Ovary (tissue), 9 donors: ENCODE measurements around the gene MBNL3. TPM values are rescaled to one million over a fixed set of nuclear protein-coding genes. Genes with fewer than 3 reads are reported as not detected.

ENCODE experiments used
- DNase-seq, 5 donors: peaks; one replicate each; pipeline ENCODE4 v3.0.0-alpha.2; 2019 to 2020
- H3K27ac ChIP-seq, 2 donors: fragments of 200-600 bp; one replicate each; pipeline versions ENCODE4 v1.5.1 to v1.8.0; 2019 to 2022
- H3K27me3 ChIP-seq: fragments of 200-600 bp; one replicate; pipeline ENCODE4 v1.8.0; 2022
- H3K36me3 ChIP-seq: fragments of 200-600 bp; sonication (generic); one replicate; pipeline ENCODE4 v1.5.1; 2019
- H3K4me1 ChIP-seq: one replicate; pipeline ENCODE4 v1.8.1; 2013; ENCODE audit warnings: mild to moderate bottlenecking, moderate library complexity; ENCODE audit not compliant: insufficient read depth
- H3K4me3 ChIP-seq: fragments of 200-600 bp; sonication (generic); one replicate; pipeline ENCODE4 v1.5.1; 2017
- H3K9me3 ChIP-seq, 2 donors: fragments of 200-600 bp in 1 of 2; sonication (generic) in 1 of 2; one replicate each; pipeline versions ENCODE4 v1.5.1 to v1.8.1; 2013 to 2019; ENCODE audit warnings: mild to moderate bottlenecking in 1 of 2, moderate library complexity in 1 of 2
- CTCF ChIP-seq, 3 donors: fragments of 450-650 bp in 2 of 3; fragments of 200-600 bp in 1 of 3; IDR thresholded peaks; one replicate each; pipeline versions ENCODE4 v1.5.1 to v1.8.0; 2016 to 2022; ENCODE audit warnings: antibody characterized with exemption in 3 of 3, mild to moderate bottlenecking in 1 of 3
- EP300 ChIP-seq: sonication (generic); formaldehyde crosslinking; IDR thresholded peaks from one replicate; pipeline ENCODE4 v1.6.1; 2017; ENCODE audit warnings: antibody characterized with exemption
- POLR2A ChIP-seq: fragments of 450-650 bp; IDR thresholded peaks from one replicate; pipeline ENCODE4 v1.6.1; 2017; ENCODE audit warnings: antibody characterized with exemption, mild to moderate bottlenecking, moderate library complexity
- WGBS, 3 donors: extraction: QIAGEN DNeasy Blood & Tissue Kit in 1 of 3; methylation state at CpG; one replicate each; pipeline versions ENCODE4 v1.1.5 to v1.1.7; 2013 to 2017; 5-methylcytosine and 5-hydroxymethylcytosine counted together
- intact Hi-C, 4 donors: fragments of 100-400 bp; cut with DNase I; formaldehyde crosslinking; loops; one replicate each; pipeline versions ENCODE4 v1.11.0 to v1.15.1; 2022 to 2023
- polyA plus RNA-seq, 2 donors: library from polyadenylated mRNA; stranded (reverse); fragments of 200-250 nt in 1 of 2; fragments of 350-450 nt in 1 of 2; fragmentation: Illumina TruSeq in 1 of 2; extraction: RNeasy Lipid Tissue Mini Kit (QIAGEN cat#74804) in 1 of 2; gene quantifications; one replicate each; pipeline ENCODE4 v1.2.3, GENCODE V29; 2013 to 2014
- total RNA-seq, 7 donors: library from RNA; depleted of rRNA in 2 of 7; stranded (reverse); fragments of >200 nt in 2 of 7; fragmentation: NEBNext Ultra II Directional in 3 of 7; extraction: Animal tissue kit (Norgen Biotek cat#: 25700) in 3 of 7; gene quantifications; one replicate each; pipeline versions ENCODE4 v1.1.0 to v1.2.4, GENCODE V29; 2016 to 2023
- donor health status: DM: no; HTN: no; CAD: no; lungs with moderate emphysema.
- donor health status: DM: no; HTN: no; CAD: no.
- donor health status: Bipolar disorder and iron deficiency.
- donor health status: DM: yes; HTN: yes; CAD: no.
- donor health status: DM: no; HTN: no; CAD: no.
- donor health status: DM: yes; HTN: yes; CAD: no.

MBNL3 gene
- total and polyA plus RNA-seq, 9 donors, result 1.1 to 56.2 (median 13.3) TPM

- intact Hi-C loops, result no loop called here
- no peaks in the 10 kb centered on the region for H3K27me3 ChIP-seq
- WGBS, 3 donors, result 78 to 90% (median 83%) methylated on average over 9 of the region's 9 CpGs
These were observed 98.0 kb downstream of the MBNL3 start for GRCh38 chrX:132390792-132391191.

DNA sequence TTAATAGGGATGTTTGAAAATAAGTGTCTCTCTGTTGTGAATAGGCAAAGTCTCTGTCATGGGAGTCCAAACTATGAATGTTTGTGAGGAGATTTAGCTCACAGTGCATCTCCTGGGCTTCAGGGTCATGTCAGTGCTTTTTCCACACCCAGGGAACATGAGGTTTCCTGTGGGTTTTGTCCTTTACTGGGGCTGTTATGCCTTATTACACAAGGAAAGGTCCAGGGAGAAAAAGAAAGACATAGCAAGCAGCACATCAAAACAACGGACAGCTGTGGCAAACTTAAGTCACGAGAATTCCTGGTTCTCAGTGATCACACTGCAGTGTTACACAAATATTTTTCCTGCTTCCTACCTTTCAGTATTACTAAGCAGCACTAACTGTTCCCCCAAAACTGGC lies 99.4 kb downstream of the MBNL3 start:
- Histone ChIP-seq H3K27ac (no peak overlapping the region), H3K4me1 (no peaks in the 10 kb centered on the region), H3K9me3 (no peaks in the 10 kb centered on the region), H3K27me3 (no peaks in the 10 kb centered on the region), H3K4me3 (no peak overlapping the region), H3K36me3 (no peaks in the 10 kb centered on the region)
- 51 to 53% (median 53%) methylated on average over 2 of the region's 2 CpGs for WGBS, 3 donors
- no peak for DNase-seq
- intact Hi-C loops, result no loop called here
- TF ChIP-seq CTCF (IDR thresholded peaks at IDR 0.05) (no peak), EP300 (no peak), POLR2A (no peak)

More at GRCh38 chrX:132390792-132391191, 98.0 kb downstream of the MBNL3 start:
- no peaks in the 10 kb centered on the region for H3K9me3 ChIP-seq
- H3K27ac ChIP-seq, result no peak overlapping the region
- H3K36me3 ChIP-seq, result no peaks in the 10 kb centered on the region
- H3K4me1 ChIP-seq, result no peaks in the 10 kb centered on the region
- TF ChIP-seq CTCF (IDR thresholded peaks at IDR 0.05) (no peak), EP300 (no peak), POLR2A (no peak)
- no peak overlapping the region for H3K4me3 ChIP-seq
- DNase-seq, result no peak

GRCh38 chrX:132388371-132388770 lies 100.5 kb downstream of the MBNL3 start:
- WGBS, 3 donors, result 60 to 64% (median 63%) methylated on average over 3 of the region's 3 CpGs
- intact Hi-C loops, result no loop called here
- H3K27ac ChIP-seq, result no peak overlapping the region
- no peaks in the 10 kb centered on the region for H3K27me3 ChIP-seq
- no peaks in the 10 kb centered on the region for H3K9me3 ChIP-seq
- DNase-seq, result no peak
- TF ChIP-seq EP300 (no peak), POLR2A (no peak), CTCF (IDR thresholded peaks at IDR 0.05) (no peak)
- no peaks in the 10 kb centered on the region for H3K36me3 ChIP-seq
- no peak overlapping the region for H3K4me3 ChIP-seq
- no peaks in the 10 kb centered on the region for H3K4me1 ChIP-seq

DNA sequence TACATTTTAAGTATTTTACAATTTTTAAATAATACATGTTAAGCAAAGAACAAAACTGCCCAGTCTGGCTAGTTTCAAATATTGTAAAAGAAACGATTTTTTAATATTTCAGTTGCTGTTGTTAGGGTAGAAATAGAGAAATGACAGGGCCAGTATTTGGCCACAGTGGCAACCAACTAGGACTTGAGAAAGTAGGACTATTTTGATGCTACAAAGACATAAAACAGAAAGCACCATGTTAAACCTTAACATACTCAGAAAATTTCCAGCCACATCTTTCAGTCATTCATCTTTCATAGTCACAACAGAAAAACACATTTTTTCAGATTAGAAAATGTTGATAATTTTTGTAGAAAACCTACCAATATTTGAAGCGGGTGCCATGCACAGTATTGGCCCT lies 104.5 kb downstream of the MBNL3 start:
- H3K36me3 ChIP-seq, result no peaks in the 10 kb centered on the region
- intact Hi-C loops, result no loop called here
- no peaks in the 10 kb centered on the region for H3K9me3 ChIP-seq
- TF ChIP-seq CTCF (IDR thresholded peaks at IDR 0.05), result no peak
- no peak for TF ChIP-seq EP300
- no peak for TF ChIP-seq POLR2A
- no peaks in the 10 kb centered on the region for H3K27me3 ChIP-seq
- no peaks in the 10 kb centered on the region for H3K4me1 ChIP-seq
- 62 to 76% (median 69%) methylated on average over 2 of the region's 2 CpGs for WGBS, 3 donors
- no peak overlapping the region for H3K4me3 ChIP-seq
- DNase-seq, result no peak
- no peak overlapping the region for H3K27ac ChIP-seq
